Cardiac muscle cell (in vitro differentiated cells and primary cell): ENCODE data around the gene C19orf25. TPM values are rescaled to one million over a fixed set of nuclear protein-coding genes. Genes with fewer than 3 reads are reported as not detected.

ENCODE experiments used
- DNase-seq, 2 donors: peaks; one replicate each; pipeline versions ENCODE4 v3.0.0 to v3.0.0-alpha.2; 2010 to 2017; ENCODE audit warnings: low read depth in 1 of 2, low spot score in 1 of 2
- H3K27ac ChIP-seq: fragments of 200-600 bp; sonication (generic); 2 replicates; pipeline ENCODE4 v1.5.1; 2016
- H3K27me3 ChIP-seq: fragments of 200-600 bp; sonication (generic); 2 replicates; pipeline ENCODE4 v1.6.0; 2016; ENCODE audit warnings: control low read depth
- H3K36me3 ChIP-seq: fragments of 200-600 bp; sonication (generic); 2 replicates; pipeline ENCODE4 v1.5.1; 2016; ENCODE audit warnings: control low read depth
- H3K4me1 ChIP-seq: fragments of 200-600 bp; sonication (generic); 2 replicates; pipeline ENCODE4 v1.8.1; 2017; ENCODE audit warnings: low read depth, mild to moderate bottlenecking, mixed run types
- H3K4me3 ChIP-seq: fragments of 200-600 bp; sonication (generic); 2 replicates; pipeline ENCODE4 v1.5.1; 2016; ENCODE audit warnings: mild to moderate bottlenecking
- H3K9me3 ChIP-seq: fragments of 200-600 bp; sonication (generic); 2 replicates; pipeline ENCODE4 v1.5.1; 2017; ENCODE audit warnings: low read depth, mild to moderate bottlenecking, control low read depth
- polyA plus RNA-seq: library from polyadenylated mRNA; unstranded; fragments of >200 nt; fragmentation: Nextera tagmentation; extraction: Ambion mirVana; gene quantifications from 2 replicates; pipeline ENCODE4 v1.2.1, GENCODE V29; 2016
- total RNA-seq: library from RNA; depleted of rRNA; stranded (reverse); fragments of >200 nt; gene quantifications from 2 replicates; pipeline ENCODE4 v1.2.3, GENCODE V29; 2016
- TF ChIP-seq, protein P1 (sequence below): IDR thresholded peaks from 2 replicates; pipeline ENCODE4 v1.5.1; 2012; ENCODE audit warnings: low read depth, mild to moderate bottlenecking, low read length

C19orf25 gene
- total and polyA plus RNA-seq, 2 experiments from 2014 or later: 52.4 to 84.9 TPM

DNA sequence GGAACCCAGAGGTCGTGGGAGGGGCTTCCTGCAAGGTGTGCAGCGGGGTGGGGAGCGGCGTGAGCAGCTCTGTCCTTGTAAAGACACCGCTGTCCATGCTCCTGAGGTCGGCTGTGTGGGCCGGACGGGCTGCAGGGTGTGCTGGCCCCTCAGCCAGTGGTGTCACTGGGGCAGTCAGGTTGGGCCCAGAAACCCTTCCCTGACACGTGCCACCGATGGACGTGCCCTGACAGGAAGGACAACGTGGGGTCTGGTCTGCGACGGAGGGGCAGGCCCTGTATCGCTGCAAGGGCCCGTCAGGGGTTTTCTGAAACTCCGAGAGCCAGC lies 45.0 kb downstream of the C19orf25 start:
- Histone ChIP-seq H3K4me1 (no peaks in the 10 kb centered on the region), H3K27ac (no peak overlapping the region), H3K27me3 (no peaks in the 10 kb centered on the region), H3K4me3 (no peak overlapping the region), H3K9me3 (no peaks in the 10 kb centered on the region), H3K36me3 (peaks cover 16% of the 10 kb centered on the region)
- no peak for DNase-seq
- TF ChIP-seq, protein P1, sequence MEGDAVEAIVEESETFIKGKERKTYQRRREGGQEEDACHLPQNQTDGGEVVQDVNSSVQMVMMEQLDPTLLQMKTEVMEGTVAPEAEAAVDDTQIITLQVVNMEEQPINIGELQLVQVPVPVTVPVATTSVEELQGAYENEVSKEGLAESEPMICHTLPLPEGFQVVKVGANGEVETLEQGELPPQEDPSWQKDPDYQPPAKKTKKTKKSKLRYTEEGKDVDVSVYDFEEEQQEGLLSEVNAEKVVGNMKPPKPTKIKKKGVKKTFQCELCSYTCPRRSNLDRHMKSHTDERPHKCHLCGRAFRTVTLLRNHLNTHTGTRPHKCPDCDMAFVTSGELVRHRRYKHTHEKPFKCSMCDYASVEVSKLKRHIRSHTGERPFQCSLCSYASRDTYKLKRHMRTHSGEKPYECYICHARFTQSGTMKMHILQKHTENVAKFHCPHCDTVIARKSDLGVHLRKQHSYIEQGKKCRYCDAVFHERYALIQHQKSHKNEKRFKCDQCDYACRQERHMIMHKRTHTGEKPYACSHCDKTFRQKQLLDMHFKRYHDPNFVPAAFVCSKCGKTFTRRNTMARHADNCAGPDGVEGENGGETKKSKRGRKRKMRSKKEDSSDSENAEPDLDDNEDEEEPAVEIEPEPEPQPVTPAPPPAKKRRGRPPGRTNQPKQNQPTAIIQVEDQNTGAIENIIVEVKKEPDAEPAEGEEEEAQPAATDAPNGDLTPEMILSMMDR: no peak

DNA sequence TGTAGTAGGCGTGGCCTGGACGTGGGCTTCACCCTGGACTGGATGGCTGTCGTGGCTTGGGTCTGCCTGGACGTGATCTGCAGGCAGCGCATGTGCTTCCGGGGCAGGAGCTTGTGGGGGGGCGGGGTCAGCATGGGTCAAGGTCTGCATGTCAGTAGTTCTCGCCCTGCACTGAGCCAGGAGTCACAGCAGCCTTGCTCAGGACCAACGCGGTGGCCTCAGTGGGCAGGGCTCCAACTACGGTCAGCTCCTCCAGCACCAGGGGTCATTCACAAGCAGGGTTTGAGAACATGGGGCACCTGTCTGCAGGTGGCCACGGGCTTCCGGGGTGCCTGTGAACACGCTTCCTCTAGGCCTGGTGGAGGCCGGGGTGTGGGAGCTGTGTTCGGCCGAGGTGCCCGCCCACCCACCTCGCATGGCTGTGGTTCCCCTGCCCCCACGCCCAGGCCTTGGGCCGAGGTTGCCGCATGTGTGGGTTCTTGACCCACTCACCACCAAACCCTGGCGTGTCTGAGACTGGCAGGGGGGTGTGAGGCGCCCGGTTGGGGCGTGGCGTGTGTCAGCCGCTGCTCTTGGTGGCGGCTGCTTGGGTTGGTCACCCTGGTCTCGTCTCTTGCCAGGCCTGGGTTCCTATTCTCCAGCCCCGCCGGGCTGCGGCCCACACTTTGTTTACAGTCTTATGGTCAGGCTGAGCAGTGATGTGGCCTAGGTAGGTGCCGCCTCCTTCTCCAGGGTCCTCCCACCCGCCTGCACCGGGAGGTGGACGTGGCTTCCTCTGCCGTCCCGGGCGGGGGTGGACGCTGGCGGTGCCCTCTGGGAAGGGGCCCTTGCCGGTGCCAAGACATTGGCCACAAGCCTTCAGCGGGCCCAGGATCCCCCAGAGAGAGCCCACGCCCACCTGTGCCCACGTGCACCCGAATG lies 45.6 kb downstream of the C19orf25 start:
- no peaks in the 10 kb centered on the region for H3K27me3 ChIP-seq
- no peak for DNase-seq
- no peak overlapping the region for H3K27ac ChIP-seq
- no peak overlapping the region for H3K4me3 ChIP-seq
- TF ChIP-seq, protein P1: no peak
- no peaks in the 10 kb centered on the region for H3K9me3 ChIP-seq
- no peaks in the 10 kb centered on the region for H3K4me1 ChIP-seq
- peaks cover 21% of the 10 kb centered on the region for H3K36me3 ChIP-seq

DNA sequence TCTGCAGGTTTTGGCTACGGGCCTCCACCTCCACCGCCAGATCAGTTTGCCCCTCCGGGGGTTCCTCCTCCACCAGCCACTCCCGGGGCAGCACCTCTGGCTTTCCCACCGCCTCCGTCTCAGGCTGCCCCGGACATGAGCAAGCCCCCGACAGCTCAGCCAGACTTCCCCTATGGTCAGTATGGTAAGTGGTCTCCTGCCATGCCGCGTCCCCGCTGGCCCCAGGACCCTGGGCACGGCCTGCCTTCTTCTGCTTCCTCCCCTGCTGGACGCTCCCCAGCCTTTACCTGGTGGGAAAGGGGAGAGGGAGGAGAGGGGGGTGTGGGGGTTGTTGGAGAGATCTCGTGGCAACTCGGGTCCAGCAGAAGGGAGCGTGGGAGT lies 46.5 kb downstream of the C19orf25 start:
- TF ChIP-seq, protein P1: no peak
- peaks cover 24% of the 10 kb centered on the region for H3K36me3 ChIP-seq
- H3K9me3 ChIP-seq: no peaks in the 10 kb centered on the region
- H3K27me3 ChIP-seq: no peaks in the 10 kb centered on the region
- H3K4me1 ChIP-seq: no peaks in the 10 kb centered on the region
- H3K4me3 ChIP-seq: no peak overlapping the region
- no peak for DNase-seq
- H3K27ac ChIP-seq: no peak overlapping the region

DNA sequence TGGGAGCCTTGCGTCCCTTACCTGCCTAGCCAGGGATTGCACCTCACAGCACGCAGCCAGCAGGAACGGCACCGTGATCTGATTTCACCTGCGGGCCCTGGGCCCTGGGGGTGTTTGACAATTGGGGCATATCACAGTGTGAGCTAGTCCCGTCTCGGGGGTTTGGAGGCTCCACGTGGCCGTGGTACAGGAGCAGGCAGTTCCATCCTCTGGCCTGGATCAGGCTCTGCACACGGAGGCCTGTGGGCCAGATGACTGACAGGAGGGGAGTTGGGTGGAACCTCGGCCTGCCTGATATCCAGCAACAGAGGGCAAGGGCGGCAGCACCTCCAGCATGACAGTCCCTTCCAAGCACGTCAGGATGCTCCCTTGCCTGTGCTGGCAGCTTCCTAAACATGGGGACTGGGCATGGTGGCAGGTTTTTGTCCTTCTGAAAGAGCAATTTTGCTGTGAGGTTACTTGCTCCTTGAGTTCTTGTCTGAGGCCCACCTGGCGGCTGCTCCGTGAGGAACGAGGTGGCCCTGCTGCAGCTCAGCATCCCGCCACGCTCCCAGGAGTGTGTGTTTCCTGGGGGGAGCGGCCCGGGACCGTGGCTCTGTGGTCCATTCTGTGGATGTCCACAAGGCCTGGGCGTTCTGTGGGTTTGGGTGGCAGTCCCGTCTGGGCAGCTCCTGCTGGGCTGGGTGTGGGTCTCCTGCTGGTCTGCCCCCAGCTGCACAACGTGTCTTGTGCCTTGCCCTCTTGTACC lies 47.1 kb downstream of the C19orf25 start:
- no peak for DNase-seq
- Histone ChIP-seq H3K27ac (no peak overlapping the region), H3K27me3 (no peaks in the 10 kb centered on the region), H3K4me3 (no peak overlapping the region), H3K36me3 (peaks cover 24% of the 10 kb centered on the region), H3K4me1 (no peaks in the 10 kb centered on the region), H3K9me3 (no peaks in the 10 kb centered on the region)
- TF ChIP-seq, protein P1: no peak

DNA sequence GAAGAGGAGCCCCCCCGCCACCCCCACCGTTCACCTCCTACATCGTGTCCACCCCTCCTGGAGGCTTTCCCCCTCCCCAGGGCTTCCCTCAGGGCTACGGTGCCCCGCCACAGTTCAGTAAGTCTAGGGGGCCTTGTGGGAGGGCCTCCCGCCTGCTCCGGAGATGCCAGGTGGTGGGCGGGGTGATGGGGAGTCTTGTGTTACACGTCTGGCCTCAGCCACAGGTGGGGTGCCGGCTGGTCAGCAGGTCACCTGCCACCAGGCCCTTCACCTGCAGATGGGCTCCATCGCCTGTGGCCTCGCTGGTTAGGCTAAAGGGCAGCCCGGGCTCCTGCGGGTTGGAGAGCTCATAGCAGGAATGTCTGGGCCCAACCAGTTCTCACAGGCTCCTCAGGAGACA lies 48.8 kb downstream of the C19orf25 start:
- TF ChIP-seq, protein P1: no peak
- Histone ChIP-seq H3K9me3 (no peaks in the 10 kb centered on the region), H3K4me1 (no peaks in the 10 kb centered on the region), H3K27me3 (no peaks in the 10 kb centered on the region), H3K27ac (no peak overlapping the region), H3K36me3 (peaks cover 24% of the 10 kb centered on the region), H3K4me3 (no peak overlapping the region)
- no peak for DNase-seq
